GM21786 (cell line): ENCODE results near the gene ZSWIM6.
A peak's percentile ranks its signal among the peaks of the same experiment; 100 is the strongest.
"Not testable (repeated sequence)": the region's sequence is repeated elsewhere in the genome, so short reads cannot be mapped to it uniquely, and the experiment has no call there.

ENCODE experiments used
- ATAC-seq: cut with Tn5 transposase; IDR thresholded peaks from one replicate; pipeline ENCODE4 v1.9.1; 2021; ENCODE audit not compliant: unreplicated experiment

Gene ZSWIM6

DNA sequence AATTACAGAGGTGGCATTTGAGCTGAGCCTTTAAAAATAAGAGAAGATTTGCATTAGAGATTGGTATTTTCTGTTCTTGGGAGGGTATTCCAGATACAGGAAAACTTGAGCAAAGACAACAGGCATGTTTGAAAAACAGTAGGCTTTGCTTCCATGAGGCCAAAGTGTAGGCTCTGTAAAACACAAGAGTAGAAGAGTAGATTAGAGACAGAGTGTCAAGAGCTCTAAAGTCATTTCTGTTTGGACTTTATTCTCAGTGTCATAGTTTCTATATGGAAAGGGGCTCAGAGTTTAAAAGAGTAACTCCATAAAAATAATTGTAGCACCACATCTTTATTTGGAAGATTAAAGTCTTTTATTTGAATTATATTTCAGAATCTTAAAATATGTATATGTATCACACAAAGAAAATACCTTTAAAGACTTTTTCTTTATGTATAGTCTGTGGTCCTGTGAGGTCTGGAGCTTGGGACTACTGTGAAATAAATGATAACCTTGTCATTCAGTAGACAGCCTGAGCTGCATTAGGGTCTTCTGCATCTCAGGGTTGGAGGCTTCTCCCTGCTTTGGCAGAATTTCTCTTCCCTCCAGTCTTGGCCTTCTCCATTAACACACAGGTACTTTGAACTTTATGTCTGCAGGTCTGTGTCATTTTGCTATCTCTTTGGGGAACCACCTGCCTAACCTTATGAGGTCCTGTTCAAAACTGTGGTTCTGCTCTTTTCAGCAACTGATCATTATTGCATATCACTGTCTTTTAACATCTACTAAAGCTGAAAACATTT lies 73.6 kb downstream of the ZSWIM6 start:
- no peak for ATAC-seq

DNA sequence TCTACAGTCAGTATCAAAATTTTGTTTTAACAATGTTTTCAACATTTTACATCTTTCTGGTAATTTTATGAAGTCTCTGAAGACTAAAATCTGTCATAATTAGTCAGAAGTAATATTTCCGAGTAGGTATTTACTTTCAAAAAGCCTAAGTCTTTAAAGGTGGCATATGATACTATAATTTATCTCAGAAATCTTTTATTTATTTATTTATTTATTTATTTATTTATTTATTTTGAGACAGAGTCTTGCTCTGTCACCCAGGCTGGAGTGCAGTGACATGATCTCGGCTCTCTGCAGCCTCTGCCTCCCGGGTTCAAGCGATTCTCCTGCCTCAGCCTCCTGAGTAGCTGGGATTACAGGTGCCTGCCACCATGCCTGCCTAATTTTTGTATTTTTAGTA lies 74.4 kb downstream of the ZSWIM6 start:
- not testable (repeated sequence) for ATAC-seq

DNA sequence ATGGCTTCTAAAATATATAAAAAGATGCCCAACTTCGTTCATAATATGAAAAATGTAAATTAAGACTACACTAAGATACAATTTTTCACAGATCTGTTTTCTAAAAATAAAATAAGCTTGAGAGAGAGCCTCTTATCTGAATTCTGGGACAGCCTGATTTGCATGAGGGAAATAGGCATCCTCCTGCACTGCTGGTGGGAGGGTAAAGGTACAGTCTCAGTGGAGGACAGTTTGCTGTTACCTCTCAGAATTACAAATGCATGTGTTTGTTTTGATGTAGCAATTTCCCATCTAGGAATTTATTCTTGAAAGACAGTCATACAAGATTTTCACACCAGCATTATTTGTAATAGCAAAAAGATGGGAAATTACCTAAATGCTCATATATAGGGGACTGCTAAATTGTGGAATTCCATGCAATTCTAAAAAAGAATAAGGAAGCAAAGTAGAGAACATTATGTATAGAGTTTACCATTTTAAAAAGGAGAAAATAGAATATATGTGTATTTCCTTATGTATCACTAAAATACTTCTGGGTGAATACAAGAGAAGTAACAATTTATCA lies 75.7 kb downstream of the ZSWIM6 start:
- ATAC-seq, result no peak

DNA sequence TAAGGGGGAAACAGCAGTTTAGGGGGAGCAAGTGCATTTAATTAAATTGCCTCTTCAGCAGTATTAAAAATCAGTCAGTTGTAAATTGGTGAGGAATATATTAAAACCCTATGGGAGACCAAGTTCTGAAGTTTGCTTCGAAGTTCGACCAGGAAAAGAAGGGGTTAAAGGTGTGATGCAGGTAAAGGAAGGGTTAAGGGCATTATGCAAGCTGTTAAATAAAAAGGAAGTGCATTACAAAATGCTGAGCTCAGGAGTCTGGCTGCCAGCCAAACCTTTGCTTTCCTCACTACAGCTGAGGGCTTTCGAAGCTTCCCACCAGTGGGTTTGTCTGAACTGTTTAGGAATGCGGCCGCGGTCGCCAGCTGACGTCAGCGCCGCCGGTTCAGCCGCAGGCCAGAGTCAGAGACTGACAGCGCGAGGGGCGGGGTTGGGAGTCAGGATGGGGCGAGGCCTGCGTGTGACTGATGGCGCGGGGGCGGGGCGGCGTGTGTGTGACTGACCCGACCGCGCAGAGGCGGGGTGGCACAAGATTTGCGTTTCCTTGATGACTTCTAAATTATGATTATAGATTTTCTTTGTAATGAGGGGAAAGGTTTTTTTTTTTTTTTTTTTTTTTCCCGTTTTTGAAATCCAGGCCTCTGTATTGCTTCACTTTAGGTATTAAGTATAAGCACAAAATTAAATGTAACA lies 76.6 kb downstream of the ZSWIM6 start:
- ATAC-seq, result peak; percentile 98

DNA sequence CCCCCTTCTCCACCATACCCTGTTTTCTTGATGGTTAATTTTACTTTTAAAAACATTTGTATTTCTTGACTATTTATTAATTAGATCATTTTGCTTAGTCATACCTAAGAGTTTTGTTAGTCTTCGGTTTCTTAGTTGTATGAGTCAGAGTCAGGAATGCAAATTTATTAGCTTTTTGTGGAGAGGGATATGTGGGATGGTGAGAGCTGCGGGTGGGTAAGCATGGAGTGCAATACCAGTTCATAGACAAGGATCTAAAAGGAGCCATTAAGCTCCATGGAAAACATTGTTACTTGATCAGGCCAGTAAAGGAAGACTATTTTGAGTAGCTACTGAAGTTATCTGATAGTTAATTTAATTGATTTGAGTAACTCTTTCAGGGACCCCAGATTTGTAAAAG lies 77.5 kb downstream of the ZSWIM6 start:
- no peak for ATAC-seq

DNA sequence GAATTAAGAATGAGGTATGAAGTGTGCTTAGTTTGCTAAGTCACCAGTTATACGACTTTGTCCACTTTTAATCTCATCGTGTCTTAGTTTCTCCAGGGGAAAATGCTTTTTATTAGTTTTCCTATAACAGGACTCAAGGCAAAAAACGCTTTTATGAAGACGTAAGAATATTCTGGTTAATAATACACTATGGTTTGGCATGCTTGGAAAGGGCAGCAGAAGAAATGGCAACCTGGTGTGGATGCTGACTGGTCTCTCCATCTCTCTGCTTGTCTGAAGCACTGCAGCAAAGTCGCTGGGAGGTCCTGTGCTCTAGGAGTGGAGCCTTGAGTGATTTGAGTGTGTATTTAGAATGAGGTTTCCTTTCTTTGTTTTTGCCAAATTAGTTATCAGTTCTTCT lies 78.8 kb downstream of the ZSWIM6 start:
- no peak for ATAC-seq

DNA sequence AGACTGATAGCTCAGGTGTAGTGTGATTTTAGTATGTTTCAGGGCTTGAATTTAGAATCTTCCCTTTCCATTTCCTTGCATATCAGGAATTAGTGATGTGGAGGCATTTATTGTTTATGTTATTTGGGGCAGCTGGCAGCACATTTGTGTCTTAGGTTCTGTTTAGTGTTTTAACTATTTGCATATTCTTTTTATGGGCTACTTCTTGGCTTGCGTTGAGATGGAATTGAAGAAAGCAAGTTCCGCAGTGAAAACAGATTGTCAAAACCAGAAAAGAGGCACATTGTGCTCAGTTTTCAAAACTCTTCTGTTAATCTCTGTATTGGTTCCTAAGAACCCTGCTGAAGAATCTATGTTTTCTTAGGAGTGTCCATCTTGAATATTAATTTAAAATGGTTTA lies 80.3 kb downstream of the ZSWIM6 start:
- ATAC-seq, result no peak

DNA sequence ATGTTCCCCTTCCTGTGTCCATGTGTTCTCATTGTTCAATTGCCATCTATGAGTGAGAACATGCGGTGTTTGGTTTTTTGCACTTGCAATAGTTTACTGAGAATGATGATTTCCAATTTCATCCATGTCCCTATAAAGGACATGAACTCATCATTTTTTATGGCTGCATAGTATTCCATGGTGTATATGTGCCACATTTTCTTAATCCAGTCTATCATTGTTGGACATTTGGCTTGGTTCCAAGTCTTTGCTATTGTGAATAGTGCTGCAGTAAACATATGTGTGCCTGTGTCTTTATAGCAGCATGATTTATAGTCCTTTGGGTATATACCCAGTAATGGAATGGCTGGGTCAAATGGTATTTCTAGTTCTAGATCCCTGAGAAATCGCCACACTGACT lies 81.1 kb downstream of the ZSWIM6 start:
- ATAC-seq, result not testable (repeated sequence)

DNA sequence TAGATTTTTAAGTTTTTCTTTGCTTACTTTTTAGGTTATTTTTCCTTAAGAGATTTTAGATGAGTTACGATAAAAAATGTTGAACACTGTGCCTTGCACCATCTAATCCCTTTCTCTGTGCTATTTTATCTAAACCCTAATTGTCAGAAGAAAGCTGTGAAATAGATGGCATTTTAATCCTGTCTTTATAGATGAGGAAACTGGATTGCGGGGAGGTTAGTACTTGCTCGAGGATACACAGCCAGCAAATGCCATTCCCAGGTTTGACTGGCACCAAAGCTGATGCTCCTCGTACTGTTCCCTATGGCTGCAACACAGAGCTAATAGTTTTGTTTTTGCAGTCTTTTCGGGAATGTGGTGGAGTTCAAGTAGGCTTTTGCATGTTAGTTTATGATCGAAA lies 82.7 kb downstream of the ZSWIM6 start:
- no peak for ATAC-seq

DNA sequence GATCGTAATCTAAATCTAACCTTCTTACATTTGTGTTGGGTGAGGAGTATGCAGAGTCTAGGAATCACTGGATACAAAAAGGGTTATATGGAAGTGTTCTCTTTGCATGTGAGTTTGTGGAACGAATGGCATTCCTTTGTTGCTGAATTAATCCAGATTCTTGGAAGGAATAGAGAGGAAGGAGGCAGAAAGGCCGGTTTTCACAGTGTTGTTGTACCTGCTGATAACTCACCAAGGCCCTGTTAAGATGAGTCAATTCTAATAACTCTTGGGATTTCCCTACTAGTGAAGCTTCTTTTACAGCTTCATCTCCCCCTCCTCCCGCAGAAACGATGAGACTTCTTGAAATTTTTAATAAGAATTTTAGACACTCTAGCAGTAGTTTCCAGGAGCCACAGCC lies 84.0 kb downstream of the ZSWIM6 start:
- no peak for ATAC-seq

DNA sequence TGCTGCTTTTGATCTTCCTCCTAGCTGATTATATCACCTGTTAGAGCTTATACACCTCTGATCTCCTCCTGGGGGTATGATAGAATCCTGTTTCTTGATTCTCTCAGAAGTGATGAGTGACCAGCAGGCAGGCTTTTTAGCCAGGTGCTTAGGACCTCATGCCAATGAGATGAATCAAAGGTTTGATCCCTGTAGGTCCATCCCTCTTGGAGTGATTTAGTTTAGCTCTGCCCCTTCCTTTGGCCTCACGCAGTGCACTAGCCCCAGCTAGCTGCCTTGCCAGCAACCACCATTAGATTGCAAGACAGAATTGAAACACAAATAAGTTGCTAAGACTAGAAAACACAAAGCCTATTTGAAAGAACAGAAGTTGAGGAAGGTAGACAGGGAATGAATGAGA lies 84.4 kb downstream of the ZSWIM6 start:
- no peak for ATAC-seq

DNA sequence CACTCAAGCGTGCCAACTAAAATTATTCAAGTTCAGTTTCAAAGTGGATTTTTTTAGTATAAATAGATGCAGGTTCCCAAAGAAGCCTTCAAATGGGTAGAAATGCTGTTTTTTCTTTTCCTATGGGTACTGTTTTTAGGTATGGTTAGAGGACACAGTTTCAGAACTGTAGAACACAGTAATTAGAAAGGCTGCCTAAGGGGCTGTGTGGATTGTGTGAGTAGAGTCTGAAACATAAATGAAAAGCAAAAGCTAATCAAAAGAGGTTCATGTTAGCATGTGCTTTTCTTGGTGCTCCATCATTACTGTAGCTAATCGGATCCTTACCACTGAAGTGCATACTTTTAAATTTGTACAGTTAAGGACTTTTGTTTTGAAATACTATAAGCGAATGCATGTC lies 85.3 kb downstream of the ZSWIM6 start:
- ATAC-seq, result no peak

DNA sequence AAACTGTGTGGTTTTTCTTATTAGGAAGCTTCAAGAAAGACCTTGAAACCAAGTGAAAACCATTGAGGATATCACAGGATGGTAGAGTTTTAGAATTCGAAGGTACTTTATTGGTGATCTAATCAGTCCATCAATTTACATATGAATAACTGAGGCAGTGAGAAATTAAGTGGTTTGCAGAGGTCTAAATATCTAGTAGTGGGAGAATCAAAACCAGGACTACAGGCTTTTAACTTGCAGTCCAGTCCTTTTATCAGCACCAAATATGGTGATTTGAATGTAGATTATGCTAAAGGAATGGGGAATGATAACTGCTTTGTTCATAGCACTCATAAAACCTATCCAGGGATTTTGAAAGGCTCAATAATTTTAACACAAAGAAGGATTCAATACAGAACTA lies 85.8 kb downstream of the ZSWIM6 start:
- ATAC-seq, result no peak

DNA sequence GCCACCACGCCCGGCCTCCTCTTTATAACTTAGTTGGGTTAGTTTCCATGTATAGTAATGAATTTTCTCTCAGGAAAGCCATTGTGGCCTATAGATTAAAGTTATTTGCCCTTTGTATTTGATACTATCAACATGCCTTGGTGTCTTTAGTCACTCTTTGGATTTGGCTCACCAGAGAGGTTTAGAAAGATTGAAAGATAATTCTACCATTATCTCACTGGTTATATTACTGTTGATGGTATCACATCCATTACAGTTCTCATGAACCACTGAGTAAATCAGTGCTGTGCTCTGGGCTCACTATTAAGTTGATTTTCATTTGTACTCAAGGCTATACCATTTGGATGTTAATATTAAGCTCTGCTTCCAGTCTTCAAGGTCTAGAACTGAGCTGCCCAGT lies 87.0 kb downstream of the ZSWIM6 start:
- no peak for ATAC-seq

DNA sequence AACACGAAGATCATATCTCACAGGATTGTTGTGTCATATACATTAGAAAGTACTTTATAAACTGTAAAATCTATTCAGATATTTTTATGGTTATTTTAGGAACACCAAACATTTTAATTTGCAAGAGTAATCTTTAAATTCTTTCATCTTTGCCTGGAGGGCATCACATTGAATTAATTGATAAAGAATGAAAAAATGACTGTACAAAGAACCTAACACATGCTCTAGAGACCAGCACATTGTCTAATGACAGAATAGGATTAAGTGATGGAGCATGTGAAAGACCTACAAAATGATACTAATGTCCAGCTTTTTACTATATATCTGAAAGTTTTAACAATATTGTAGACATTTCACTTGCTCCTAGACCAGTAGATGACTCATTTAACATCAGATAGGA lies 88.0 kb downstream of the ZSWIM6 start:
- ATAC-seq, result no peak

DNA sequence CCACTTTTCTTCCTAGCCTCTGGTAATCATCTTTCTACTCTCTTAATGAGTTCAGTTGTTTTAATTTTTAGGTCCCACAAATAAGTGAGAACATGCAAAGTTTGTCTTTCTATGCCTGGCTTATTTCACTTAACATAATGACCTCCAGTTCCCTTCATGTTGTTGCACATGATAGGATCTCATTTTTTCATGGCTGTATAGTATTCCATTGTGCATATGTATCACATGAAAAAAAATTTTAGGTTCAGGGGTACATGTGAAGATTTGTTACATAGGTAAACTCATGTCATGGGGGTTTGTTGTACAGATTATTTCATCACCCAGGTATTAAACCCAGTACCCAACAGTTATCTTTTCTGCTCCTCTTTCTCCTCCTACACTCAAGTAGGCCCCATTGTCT lies 89.2 kb downstream of the ZSWIM6 start:
- not testable (repeated sequence) for ATAC-seq

DNA sequence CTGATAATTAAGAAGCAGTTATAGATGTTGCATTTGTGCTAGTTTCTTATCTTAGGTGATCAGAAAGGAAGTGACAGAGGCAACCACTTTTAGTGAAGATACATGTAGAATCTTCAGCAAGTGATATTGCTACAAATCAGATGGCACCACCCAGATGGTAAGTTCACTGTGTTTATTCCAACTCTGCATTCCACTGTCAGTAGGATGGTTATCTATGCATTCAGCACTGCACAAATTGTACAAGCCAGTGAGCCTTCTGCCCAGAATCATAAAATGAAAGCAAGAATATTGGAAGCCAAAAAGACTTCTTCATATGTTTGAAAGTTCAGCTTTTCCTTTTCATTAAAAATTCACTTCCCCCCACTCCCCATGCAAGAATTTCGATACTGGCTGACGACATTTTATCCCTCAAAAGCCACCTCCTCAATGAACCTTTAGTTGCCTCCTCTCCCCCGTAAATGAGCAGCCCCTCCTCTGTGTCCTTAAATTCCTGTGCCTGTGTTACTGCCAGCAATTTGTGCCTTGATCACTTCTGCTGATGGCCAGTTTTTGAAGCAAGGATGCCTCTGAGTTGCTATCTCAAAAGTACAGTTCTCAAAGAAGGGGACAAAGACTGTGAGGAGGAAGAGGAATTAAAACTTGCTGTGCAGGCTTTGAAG lies 91.6 kb downstream of the ZSWIM6 start:
- ATAC-seq, result no peak

DNA sequence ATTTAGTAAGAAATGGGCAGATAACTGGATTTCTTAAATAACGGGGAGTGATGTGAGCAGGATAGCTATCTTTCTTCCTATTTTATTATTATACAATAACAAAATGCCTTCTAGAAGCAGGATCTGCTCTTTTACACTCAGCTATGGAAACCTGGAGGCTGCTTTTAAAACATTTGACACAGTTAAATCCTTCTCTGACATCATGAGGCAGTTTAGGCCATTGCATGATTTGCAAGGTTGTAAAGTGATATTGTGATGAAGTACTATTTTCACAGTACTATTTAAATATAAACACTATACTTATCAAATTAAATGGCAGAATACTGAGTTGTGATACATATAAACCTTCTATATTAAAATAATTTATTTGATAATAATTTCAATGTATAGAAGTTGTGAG lies 93.9 kb downstream of the ZSWIM6 start:
- no peak for ATAC-seq

DNA sequence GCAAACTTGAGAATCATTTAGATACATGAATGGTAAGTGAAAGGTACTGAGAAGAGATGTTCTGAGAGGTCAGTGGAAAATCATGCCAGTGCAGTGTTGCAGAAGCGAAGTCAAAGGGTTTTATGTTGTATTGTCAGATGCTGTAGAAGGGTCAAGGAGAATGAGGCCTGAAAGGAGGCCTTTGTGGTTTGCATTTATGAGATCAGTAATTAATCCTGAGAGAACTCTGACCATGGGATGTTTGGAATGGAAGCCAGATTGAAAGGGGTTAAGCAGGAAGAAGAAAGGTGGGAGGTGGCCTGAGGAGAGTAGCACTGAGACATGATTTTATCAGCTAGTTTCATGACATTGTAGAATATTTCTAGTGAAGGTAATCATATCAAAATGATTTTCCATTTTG lies 97.8 kb downstream of the ZSWIM6 start:
- ATAC-seq, result no peak

DNA sequence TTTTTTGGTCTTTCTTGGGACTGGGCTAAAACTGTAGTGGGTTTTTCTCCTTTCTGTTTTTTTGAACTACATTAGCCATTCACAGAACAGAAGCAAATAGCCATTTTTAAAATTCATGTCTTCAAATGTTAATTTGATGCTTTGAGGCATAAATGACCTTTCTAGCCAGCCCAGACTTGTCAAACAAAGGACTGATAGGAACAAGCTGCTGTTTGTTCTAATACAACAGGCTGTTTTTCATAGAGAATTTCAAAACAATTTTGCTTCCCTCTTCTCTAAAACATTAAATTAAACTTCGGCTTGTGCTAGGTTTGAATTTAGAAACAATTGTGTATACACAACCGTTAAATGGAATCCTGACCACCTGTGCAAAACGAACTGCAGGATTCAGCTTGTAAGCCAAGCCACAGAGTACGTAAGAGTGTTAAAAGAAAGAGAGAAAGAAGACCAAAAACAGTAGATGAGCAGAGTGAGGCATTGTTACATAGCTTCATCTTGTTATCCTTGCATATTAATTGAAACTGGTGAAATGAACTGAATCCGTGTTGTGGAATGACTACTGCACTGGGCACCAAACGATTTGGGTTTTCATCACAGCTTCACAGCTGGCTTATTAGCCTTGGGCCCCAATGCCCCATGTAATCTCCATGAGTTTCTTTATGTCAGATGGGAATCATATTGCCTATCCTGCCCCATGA lies 100.0 kb downstream of the ZSWIM6 start:
- no peak for ATAC-seq

DNA sequence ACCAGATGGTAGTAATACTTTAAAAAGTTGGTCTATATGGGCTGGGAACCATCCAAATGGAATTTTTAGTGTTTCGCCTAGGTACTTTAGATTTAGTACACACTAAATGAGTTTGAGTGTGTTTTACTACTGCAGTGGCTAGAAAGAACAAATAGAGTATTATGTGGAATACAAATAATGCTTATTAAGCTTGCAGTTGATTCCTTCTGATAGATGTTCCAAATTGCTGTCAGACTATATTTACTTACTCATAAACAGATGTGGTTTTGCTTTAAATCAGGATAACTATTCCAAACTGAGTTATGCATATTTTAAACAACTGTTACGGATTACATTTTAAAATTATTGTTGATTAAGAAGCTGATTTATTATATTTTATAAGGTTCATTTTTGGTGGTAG lies 103.3 kb downstream of the ZSWIM6 start:
- no peak for ATAC-seq
